ENCODE results near the gene CCDC180.

The CCDC180 gene

GRCh38 chr9:97309260-97309659 is 1.8 kb downstream of the CCDC180 start:
- no peak for TF ChIP-seq CTCF (IDR thresholded peaks at IDR 0.05; ENCODE audit: control insufficient read depth, insufficient read depth, low read depth, low read length, missing control alignments)
- no peak for DNase-seq (ENCODE audit: low read depth)
- no peak overlapping the region for H3K4me3 ChIP-seq (ENCODE audit: control insufficient read depth, low read depth, low read length)

DNA sequence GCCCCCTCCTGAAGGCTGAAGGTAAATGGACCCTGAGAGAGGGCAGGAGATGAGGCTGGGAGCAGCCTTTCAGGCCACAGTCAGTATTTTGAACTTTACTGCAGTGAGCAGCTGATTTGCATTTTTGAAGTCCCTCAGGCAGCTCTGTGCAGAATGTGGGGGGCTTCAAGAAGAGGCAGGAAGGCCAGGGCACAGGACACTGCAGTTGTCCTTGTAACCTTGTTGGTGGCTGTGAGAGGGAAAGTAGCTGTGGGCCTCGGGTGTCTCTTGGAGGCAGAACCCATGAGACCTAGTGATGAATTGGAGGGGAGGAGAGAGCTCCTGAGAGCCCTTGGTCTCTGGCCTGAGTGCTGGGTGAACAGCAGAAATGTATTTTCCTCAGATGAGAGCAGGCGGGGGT is 2.6 kb downstream of the CCDC180 start:
- TF ChIP-seq CTCF (IDR thresholded peaks at IDR 0.05; ENCODE audit: control insufficient read depth, insufficient read depth, low read depth, low read length, missing control alignments) = no peak
- no peak overlapping the region for H3K4me3 ChIP-seq (ENCODE audit: control insufficient read depth, low read depth, low read length)
- DNase-seq (ENCODE audit: low read depth) = no peak

- no peak for DNase-seq (ENCODE audit: low read depth)
- no peak for TF ChIP-seq CTCF (IDR thresholded peaks at IDR 0.05; ENCODE audit: control insufficient read depth, insufficient read depth, low read depth, low read length, missing control alignments)
Observed at GRCh38 chr9:97310896-97311295, 3.4 kb downstream of the CCDC180 start.

DNA sequence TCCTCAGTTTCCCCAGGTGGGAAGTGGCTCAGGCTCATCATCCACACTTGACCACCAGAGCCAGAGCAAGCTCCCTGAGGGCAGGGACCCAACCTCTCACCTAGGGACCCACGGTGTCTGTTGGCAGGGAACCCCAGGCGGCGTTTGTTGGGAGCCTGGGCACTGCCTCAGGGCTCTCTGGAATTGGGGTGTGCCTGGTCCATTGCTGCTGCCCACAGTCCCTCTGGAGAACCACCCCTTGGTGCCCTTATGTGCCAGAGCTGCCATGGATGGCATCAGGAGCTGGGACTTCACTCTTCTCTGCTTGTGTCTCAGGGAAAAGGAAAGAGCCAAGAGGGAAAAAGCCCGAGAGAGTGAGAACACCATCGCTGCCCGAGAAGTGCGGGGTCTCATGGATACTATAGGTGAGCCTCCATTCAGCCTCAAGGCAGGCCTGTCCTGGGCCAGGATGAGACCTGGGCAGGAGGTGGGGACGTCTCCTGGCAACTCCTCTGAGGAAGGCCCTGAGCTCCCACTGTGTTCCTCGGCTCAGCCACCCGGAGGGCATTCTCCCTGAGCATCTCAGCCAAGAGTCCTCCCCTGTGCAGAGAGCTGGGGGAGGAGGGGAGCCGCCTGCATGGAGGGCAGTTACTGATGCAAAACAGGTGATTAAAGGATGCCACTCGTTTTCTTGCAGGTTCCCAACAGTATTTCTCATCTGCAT is 4.5 kb downstream of the CCDC180 start:
- DNase-seq (ENCODE audit: low read depth) = no peak
- TF ChIP-seq CTCF (IDR thresholded peaks at IDR 0.05; ENCODE audit: control insufficient read depth, insufficient read depth, low read depth, low read length, missing control alignments) = no peak
- no peak overlapping the region for H3K4me3 ChIP-seq (ENCODE audit: control insufficient read depth, low read depth, low read length)

More at GRCh38 chr9:97310896-97311295, 3.4 kb downstream of the CCDC180 start:
- no peak overlapping the region for H3K4me3 ChIP-seq (ENCODE audit: control insufficient read depth, low read depth, low read length)

- no peak overlapping the region for H3K4me3 ChIP-seq (ENCODE audit: control insufficient read depth, low read depth, low read length)
- no peak for TF ChIP-seq CTCF (IDR thresholded peaks at IDR 0.05; ENCODE audit: control insufficient read depth, insufficient read depth, low read depth, low read length, missing control alignments)
- no peak for DNase-seq (ENCODE audit: low read depth)
Observed at GRCh38 chr9:97312556-97312955, 5.1 kb downstream of the CCDC180 start.

DNA sequence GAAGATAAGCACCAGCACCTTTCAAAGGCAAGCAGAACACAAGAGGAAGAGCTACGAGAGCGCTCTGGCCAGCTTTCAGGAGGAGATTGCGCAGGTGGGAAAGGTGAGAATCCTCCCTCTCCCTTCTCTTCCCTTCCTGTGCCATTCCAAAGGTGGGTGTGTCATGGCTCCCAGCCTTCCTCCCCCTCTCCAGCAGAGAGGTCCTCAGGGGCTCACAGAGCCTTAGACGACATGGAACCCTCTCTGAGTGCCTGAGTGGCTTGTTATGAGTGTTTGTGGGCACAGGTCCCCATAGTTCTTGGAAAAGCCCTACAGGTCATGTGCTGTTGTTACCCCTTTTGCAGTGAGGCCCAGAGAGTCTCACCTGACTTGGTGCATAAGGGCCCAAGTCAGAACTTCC is 5.8 kb downstream of the CCDC180 start:
- no peak for DNase-seq (ENCODE audit: low read depth)
- no peak for TF ChIP-seq CTCF (IDR thresholded peaks at IDR 0.05; ENCODE audit: control insufficient read depth, insufficient read depth, low read depth, low read length, missing control alignments)
- H3K4me3 ChIP-seq (ENCODE audit: control insufficient read depth, low read depth, low read length) = no peak overlapping the region
